DOHH2 (cell line): Measurements from ENCODE around the gene GRIN2D.

Experiments used
- EZH2phosphoT487 ChIP-seq: fragments of 200-600 bp; sonication (generic); IDR thresholded peaks from 2 replicates; pipeline ENCODE4 v1.6.1; 2017; ENCODE audit warnings: borderline replicate concordance, mild to moderate bottlenecking, antibody characterized with exemption, low read length, moderate library complexity, mixed read lengths
- TF ChIP-seq, protein P1 (sequence below): fragments of 200-600 bp; sonication (generic); IDR thresholded peaks from one replicate; pipeline ENCODE4 v1.5.1; 2014; ENCODE audit warnings: antibody characterized with exemption, mild to moderate bottlenecking, low read depth, low read length; ENCODE audit not compliant: poor library complexity, severe bottlenecking

DNA sequence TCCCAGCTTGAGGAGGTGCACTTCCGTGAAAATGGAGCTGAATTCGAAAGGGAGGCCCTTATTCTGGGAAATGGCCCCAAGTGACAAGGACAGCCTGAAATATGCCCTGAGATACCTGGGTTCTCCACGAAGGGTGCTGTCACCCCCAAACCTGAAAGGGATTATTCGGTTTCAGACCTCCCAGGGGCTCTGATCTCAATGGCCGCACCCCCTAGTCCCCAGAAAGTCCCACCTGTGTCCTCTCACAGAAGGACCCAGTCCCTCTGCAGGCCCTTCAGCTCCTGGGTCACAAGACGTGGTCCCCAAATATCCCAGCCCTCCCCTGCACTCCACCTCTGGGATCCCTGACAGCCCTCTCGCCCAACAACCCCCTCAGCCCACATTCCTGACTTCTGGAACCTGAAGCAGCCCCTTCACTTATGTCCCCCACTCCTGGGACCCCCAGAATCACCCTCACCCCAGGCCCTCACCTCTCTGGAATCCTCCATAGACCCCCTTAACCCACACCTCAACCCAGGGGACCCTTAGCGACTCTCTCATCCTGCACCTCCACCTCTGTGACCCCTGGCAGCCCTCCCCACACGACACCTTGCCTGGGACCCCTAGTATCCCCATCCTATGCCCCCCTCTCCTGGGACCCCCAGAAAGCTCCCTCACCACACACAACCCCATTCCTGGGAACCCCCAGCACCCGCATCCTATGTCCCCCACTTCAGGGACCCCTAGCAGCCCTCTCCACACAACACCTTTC, 28.7 kb upstream of the GRIN2D start:
- TF ChIP-seq, protein P1, sequence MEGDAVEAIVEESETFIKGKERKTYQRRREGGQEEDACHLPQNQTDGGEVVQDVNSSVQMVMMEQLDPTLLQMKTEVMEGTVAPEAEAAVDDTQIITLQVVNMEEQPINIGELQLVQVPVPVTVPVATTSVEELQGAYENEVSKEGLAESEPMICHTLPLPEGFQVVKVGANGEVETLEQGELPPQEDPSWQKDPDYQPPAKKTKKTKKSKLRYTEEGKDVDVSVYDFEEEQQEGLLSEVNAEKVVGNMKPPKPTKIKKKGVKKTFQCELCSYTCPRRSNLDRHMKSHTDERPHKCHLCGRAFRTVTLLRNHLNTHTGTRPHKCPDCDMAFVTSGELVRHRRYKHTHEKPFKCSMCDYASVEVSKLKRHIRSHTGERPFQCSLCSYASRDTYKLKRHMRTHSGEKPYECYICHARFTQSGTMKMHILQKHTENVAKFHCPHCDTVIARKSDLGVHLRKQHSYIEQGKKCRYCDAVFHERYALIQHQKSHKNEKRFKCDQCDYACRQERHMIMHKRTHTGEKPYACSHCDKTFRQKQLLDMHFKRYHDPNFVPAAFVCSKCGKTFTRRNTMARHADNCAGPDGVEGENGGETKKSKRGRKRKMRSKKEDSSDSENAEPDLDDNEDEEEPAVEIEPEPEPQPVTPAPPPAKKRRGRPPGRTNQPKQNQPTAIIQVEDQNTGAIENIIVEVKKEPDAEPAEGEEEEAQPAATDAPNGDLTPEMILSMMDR = no peak
- no peak for TF ChIP-seq EZH2phosphoT487
